Mesodermal cell (in vitro differentiated cells): ENCODE data around the gene WIZ.
A peak's percentile ranks its signal among the peaks of the same experiment; 100 is the strongest.

Experiments
- H3K27ac ChIP-seq: 2 replicates; pipeline ENCODE4 v1.7.0; 2013; ENCODE audit warnings: mild to moderate bottlenecking, low read depth, low read length, moderate library complexity; ENCODE audit not compliant: severe bottlenecking
- H3K36me3 ChIP-seq: 2 replicates; pipeline ENCODE4 v1.7.1; 2013; ENCODE audit warnings: mild to moderate bottlenecking, low read length, moderate library complexity; ENCODE audit not compliant: control insufficient read depth, insufficient read depth
- H3K4me1 ChIP-seq: one replicate; pipeline ENCODE4 v1.7.1; 2013; ENCODE audit warnings: mild to moderate bottlenecking, low read length; ENCODE audit not compliant: insufficient read depth, control insufficient read depth, poor library complexity, severe bottlenecking
- H3K4me3 ChIP-seq: 2 replicates; pipeline ENCODE4 v1.7.0; 2013; ENCODE audit warnings: low read length, control low read depth, mild to moderate bottlenecking; ENCODE audit not compliant: insufficient read depth, poor library complexity, severe bottlenecking; ENCODE audit errors: extremely low read depth
- H3K9me3 ChIP-seq: 2 replicates; pipeline ENCODE4 v1.7.1; 2013; ENCODE audit warnings: mild to moderate bottlenecking, low read length, moderate library complexity; ENCODE audit not compliant: control insufficient read depth
- WGBS, 2 experiments: methylation state at CpG; one replicate each; pipeline ENCODE4 v1.1.5; 2013; ENCODE audit warnings: missing lambda C conversion rate in 2 of 2; ENCODE audit not compliant: insufficient coverage in 2 of 2; 5-methylcytosine and 5-hydroxymethylcytosine counted together

Gene WIZ

DNA sequence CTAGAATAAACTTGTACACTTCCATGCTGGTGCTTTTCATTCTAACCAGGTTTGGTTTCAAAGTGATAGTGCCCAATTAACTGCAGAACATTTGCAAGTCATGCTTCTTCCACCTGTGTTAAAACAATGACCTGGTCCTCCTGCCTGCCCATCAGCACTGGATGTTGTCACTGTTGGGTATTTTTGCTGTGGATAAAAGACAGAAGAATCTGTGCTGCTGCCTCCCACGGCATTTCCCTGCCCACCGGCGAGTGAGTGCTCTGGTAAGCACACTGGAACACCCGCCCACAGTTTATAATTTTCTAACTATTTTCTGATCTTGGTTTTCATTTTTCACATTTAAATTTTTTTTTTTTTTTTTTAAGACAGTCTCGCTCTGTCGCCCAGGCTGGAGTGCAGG, 67.9 kb downstream of the WIZ start:
- Histone ChIP-seq H3K4me3 (no peak overlapping the region), H3K4me1 (peaks cover 6% of the 10 kb centered on the region), H3K36me3 (peaks cover 34% of the 10 kb centered on the region), H3K27ac (no peak overlapping the region), H3K9me3 (no peaks in the 10 kb centered on the region)
- 64 to 90% methylated on average over 3 of the region's 6 CpGs for WGBS, 2 experiments

DNA sequence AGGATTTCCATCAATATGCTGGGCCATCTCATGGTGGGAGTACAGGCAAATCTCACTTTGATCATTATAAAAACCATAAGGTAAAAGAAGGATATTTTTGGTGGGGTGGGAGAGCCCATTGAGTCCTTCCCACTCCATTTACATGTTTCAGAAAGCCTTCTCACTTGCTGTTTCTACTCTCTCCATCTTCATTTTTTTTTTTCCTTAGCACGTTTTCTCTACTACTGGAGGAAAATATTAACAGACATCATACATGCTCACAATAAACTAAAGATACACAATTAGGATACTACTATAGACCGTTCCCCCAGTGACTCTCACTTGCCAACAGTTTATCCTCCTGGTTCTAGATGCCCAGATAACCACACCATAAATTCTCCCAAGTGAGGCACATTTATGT, 68.3 kb downstream of the WIZ start:
- H3K27ac ChIP-seq, result peak overlapping the region; percentile 97
- no peaks in the 10 kb centered on the region for H3K9me3 ChIP-seq
- peaks cover 10% of the 10 kb centered on the region for H3K4me1 ChIP-seq
- WGBS, 2 experiments, result 97 to 100% methylated on average over 2 of the region's 2 CpGs
- H3K36me3 ChIP-seq, result peaks cover 32% of the 10 kb centered on the region
- H3K4me3 ChIP-seq, result no peak overlapping the region

DNA sequence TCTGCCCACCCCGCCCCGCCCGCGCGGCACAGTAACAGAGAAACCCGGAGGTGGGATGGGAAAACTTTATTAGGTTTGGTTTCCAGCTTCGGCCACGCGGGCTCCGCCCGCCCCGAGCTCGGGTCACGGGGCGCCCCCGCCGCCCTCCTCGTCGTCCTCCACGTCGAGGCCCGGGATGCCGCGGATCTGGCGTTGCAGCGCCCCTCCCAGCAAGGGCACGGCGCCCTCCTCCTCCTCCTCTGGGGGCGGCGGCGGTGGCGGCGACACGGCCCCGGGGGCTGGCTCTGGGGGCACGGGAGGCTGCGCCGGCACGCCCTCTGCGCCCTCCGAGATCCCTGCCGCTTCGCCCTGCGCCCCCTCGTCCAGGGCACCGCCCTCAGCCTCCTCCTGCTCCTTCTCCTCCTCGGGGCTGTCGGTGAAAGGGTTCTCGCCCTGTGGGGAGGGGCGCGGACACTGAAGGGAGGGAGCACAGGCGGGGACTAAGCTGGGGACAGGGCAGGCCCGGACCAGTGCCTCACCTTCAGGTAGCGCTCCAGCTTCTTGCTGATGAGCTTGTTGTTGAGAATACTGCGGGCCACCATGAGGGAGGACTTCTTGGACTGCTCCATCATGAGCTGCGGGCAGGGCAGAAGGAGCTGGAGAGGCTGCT, 69.6 kb downstream of the WIZ start:
- H3K36me3 ChIP-seq, result peaks cover 23% of the 10 kb centered on the region
- H3K9me3 ChIP-seq, result no peaks in the 10 kb centered on the region
- peak overlapping the region; percentile 98 for H3K4me3 ChIP-seq
- peak overlapping the region; percentile 97 for H3K27ac ChIP-seq
- 1 to 4% methylated on average over 13 to 46 of the region's 56 CpGs for WGBS, 2 experiments
- H3K4me1 ChIP-seq, result peaks cover 10% of the 10 kb centered on the region

- Histone ChIP-seq H3K4me1 (peaks cover 10% of the 10 kb centered on the region), H3K36me3 (peaks cover 23% of the 10 kb centered on the region), H3K9me3 (no peaks in the 10 kb centered on the region), H3K4me3 (peak within 1 kb of the TSS; percentile 98), H3K27ac (peak within 1 kb of the TSS; percentile 97)
- 0% methylated on average over 69 to 87 of the region's 111 CpGs for WGBS, 2 experiments
These were observed 70.4 kb downstream of the WIZ start, which contains the start of gene AKAP8 for GRCh38 chr19:15379083-15379998. TSS of gene AKAP8 (minus strand) at chr19:15379787. CDS start at chr19:15379731, 56 bp downstream.

- peak overlapping the region; percentile 98 for H3K4me3 ChIP-seq
- 0 to 1% methylated on average over 21 to 22 of the region's 22 CpGs for WGBS, 2 experiments
- no peaks in the 10 kb centered on the region for H3K9me3 ChIP-seq
- H3K36me3 ChIP-seq, result peaks cover 29% of the 10 kb centered on the region
- H3K27ac ChIP-seq, result peak overlapping the region; percentile 97
- H3K4me1 ChIP-seq, result peaks cover 10% of the 10 kb centered on the region
These were observed 71.1 kb downstream of the WIZ start for GRCh38 chr19:15378534-15379082.

DNA sequence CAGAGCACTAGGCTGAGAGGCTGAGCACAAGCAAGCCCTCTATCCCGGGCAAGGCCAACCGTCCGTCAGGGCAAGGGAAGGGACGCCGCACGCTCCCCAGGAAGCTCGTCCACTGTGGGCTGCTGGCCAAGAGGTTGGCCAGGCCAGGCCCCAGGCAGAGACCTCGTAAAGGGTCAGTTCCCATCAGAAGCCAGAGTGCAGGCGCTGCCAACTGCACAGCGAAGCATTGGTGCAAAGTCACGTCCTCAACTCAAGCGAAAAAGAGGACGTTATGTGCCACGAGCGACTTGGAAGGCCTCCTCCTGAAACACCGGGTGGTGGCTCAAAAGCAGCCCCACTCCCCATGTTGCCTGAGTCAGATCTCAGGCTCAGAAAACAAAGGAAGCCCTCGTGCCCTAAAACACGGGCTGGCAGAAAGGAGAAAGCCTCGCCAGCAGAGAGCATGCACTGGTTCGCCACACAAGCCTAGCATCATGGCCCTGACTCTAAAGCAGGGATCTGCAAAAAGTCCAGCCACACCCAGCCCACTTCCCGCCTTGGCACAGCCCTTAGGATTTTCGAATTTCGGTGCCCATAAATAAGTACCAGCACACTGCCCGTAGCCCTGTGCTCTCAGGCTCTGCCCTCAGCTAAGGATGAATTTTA, 74.8 kb downstream of the WIZ start:
- Histone ChIP-seq H3K4me3 (no peak overlapping the region), H3K9me3 (no peaks in the 10 kb centered on the region), H3K36me3 (peaks cover 49% of the 10 kb centered on the region), H3K27ac (no peak overlapping the region), H3K4me1 (peaks cover 7% of the 10 kb centered on the region)
- WGBS, 2 experiments, result 96 to 98% methylated on average over 23 to 24 of the region's 24 CpGs

- WGBS, 2 experiments, result 89% methylated on average over 20 to 21 of the region's 21 CpGs
- Histone ChIP-seq H3K4me3 (no peak overlapping the region), H3K36me3 (peaks cover 56% of the 10 kb centered on the region), H3K27ac (no peak overlapping the region), H3K9me3 (no peaks in the 10 kb centered on the region), H3K4me1 (peaks cover 7% of the 10 kb centered on the region)
These were observed 75.6 kb downstream of the WIZ start for GRCh38 chr19:15374105-15374651.

GRCh38 chr19:15373644-15374043, 76.1 kb downstream of the WIZ start:
- H3K36me3 ChIP-seq, result peaks cover 61% of the 10 kb centered on the region
- no peaks in the 10 kb centered on the region for H3K9me3 ChIP-seq
- WGBS, 2 experiments, result 97 to 100% methylated on average over 20 to 21 of the region's 22 CpGs
- H3K27ac ChIP-seq, result no peak overlapping the region
- peaks cover 7% of the 10 kb centered on the region for H3K4me1 ChIP-seq
- no peak overlapping the region for H3K4me3 ChIP-seq

DNA sequence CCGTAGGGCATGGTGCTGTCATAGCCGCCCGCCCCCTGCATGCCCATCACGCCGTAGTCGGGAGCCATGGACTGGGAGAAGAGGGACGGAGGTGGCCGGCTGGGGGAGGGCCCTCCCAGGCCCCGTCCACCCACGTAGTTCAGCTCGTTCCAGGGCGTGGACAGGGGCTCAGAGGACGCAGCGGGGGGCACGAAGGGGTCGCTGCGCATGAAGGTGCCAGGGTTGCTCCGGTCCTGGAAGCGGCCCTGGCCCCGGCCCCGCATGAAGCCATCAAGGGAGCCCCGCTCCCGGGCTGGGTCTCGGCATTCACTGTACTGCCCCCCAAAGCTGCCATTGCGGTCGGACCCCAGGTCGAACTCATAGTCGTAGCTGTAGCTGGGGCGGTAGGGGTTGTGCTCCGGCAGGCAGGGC, 76.9 kb downstream of the WIZ start:
- 96 to 97% methylated on average over 29 to 30 of the region's 30 CpGs for WGBS, 2 experiments
- Histone ChIP-seq H3K9me3 (no peaks in the 10 kb centered on the region), H3K4me1 (peaks cover 7% of the 10 kb centered on the region), H3K27ac (no peak overlapping the region), H3K4me3 (no peak overlapping the region), H3K36me3 (peaks cover 69% of the 10 kb centered on the region)

DNA sequence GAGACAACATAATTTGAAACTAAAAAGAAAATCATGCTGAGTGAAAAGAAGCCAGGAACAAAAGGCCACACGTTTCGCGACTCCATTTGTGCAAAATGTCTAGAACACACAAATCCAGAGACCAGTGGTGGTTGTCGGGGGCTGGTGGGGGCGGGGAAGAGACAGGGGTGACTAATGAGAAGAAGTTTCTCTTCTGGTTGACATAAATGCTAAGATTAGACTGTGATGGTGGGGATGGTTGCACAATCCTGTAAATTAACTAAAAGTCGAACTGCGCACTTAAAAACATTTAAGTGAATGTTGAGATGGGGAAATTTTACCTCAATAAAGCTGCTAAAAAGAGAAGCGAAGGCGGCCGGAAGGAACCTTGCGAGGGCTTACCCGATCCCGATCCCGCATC, 77.3 kb downstream of the WIZ start:
- Histone ChIP-seq H3K27ac (no peak overlapping the region), H3K4me1 (peaks cover 7% of the 10 kb centered on the region), H3K36me3 (peaks cover 73% of the 10 kb centered on the region), H3K4me3 (no peak overlapping the region), H3K9me3 (no peaks in the 10 kb centered on the region)
- WGBS, 2 experiments, result 96 to 97% methylated on average over 12 to 13 of the region's 14 CpGs
